ENCODE data around the gene ASB18. TPM values are rescaled to one million over a fixed set of nuclear protein-coding genes. Genes with fewer than 3 reads are reported as not detected.

The ASB18 gene
- total and polyA plus RNA-seq, 2 of the 4 experiments (the other 2 are of a cell fraction), result not detected

DNA sequence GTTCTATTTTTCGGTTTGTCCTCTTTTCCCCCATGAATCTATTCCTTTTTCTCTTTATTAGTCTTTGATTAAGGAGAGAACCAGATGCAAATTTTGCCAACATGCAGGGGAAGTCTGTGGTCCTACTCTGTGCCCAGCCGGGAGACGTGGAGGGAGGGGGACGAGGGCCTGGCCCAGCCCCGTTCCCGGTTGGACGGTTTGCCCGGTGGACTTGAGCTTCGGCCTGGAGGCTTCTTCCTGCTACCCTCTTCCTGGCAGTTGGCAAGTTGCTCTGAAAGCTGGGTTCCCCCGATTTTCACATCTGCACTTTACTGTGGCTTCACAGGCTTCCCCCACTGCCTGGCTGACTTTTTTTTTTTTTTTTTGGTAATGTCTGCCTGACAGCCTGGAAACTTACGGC is 56.7 kb downstream of the ASB18 start:
- ATAC-seq (ENCODE audit: low read depth) (no peak), DNase-seq (no peak)
- no peak overlapping the region for H3K4me3 ChIP-seq (ENCODE audit: insufficient read depth, low read depth, low read length)
- peaks cover 2% of the 10 kb centered on the region; the same call in 1 of the 2 replicates for H3K9me3 ChIP-seq (ENCODE audit: control insufficient read depth, insufficient read depth, low read length)
- H4K5ac ChIP-seq (ENCODE audit: low read depth, low read length), result no peak overlapping the region
- no peak overlapping the region for H3K14ac ChIP-seq (replicated peaks; ENCODE audit: low read depth, low read length)
- no peak overlapping the region for H3K4me2 ChIP-seq (ENCODE audit: low read depth, low read length)
- dilution Hi-C loops (cut with HindIII; ENCODE audit: low sequenced_read_pairs, unreplicated experiment), result no loop called here
- no peak overlapping the region for H2BK5ac ChIP-seq (ENCODE audit: low read depth, low read length, poor library complexity, severe bottlenecking)
- H3K4ac ChIP-seq (ENCODE audit: low read depth, low read length), result no peak overlapping the region
- no peak overlapping the region for H3K23ac ChIP-seq (ENCODE audit: low read depth, low read length)
- ChIA-PET CTCF (no interaction called here), POLR2A (ENCODE audit: unreplicated experiment) (no interaction called here)
- no peak overlapping the region for H2BK120ac ChIP-seq (ENCODE audit: low read depth, low read length)
- H3K36me3 ChIP-seq (ENCODE audit: control insufficient read depth, insufficient read depth, low read length), result no peaks in the 10 kb centered on the region
- H3K18ac ChIP-seq (ENCODE audit: low read depth, low read length), result no peak overlapping the region
- H3K4me1 ChIP-seq (ENCODE audit: control insufficient read depth, insufficient read depth, low read length), result no peaks in the 10 kb centered on the region
- H4K91ac ChIP-seq (ENCODE audit: insufficient read depth, low read depth, low read length), result no peak overlapping the region
- no peaks in the 10 kb centered on the region for H4K20me1 ChIP-seq (ENCODE audit: insufficient read depth, low read length)
- H2AK5ac ChIP-seq (ENCODE audit: low read depth, low read length), result no peak overlapping the region
- 88% methylated on average over 8 of the region's 11 CpGs; no CpG with 5 or more reads in 1 of the 2 experiments for WGBS, 2 experiments (ENCODE audit: extremely low coverage in 2 of 2, insufficient read length in 1 of 2)
- no TSS peak for BruUV-seq (replicated peaks)
- no peak overlapping the region for H2BK20ac ChIP-seq (ENCODE audit: low read depth, low read length)
- no peak overlapping the region for H4K8ac ChIP-seq (ENCODE audit: low read depth in 2 of 2, low read length in 2 of 2)
- H3K9me1 ChIP-seq (ENCODE audit: insufficient read depth, low read length), result no peaks in the 10 kb centered on the region
- intact Hi-C loops (cut with micrococcal nuclease), result no loop called here
- no peak overlapping the region for H3K9ac ChIP-seq (ENCODE audit: low read depth, low read length)
- no peak overlapping the region for H2AK9ac ChIP-seq (replicated peaks; ENCODE audit: low read depth, low read length, poor library complexity)
- no peak overlapping the region for H3K27ac ChIP-seq (ENCODE audit: insufficient read depth, low read length)
- in situ Hi-C loops (cut with MboI; ENCODE audit: low sequenced_read_pairs), result no loop called here
- H3K56ac ChIP-seq (ENCODE audit: extremely low read depth, insufficient read depth, low read length), result no peak overlapping the region
- no peak overlapping the region for H2AFZ ChIP-seq (replicated peaks; ENCODE audit: low read length, poor library complexity)
- H2BK15ac ChIP-seq (ENCODE audit: low read depth, low read length), result no peak overlapping the region
- no peaks in the 10 kb centered on the region for H3K79me1 ChIP-seq (ENCODE audit: low read depth in 1 of 2, low read length in 2 of 2)
- H3K27me3 ChIP-seq (ENCODE audit: control insufficient read depth, insufficient read depth, low read length), result peaks cover 13% of the 10 kb centered on the region
- TF ChIP-seq, protein P1, sequence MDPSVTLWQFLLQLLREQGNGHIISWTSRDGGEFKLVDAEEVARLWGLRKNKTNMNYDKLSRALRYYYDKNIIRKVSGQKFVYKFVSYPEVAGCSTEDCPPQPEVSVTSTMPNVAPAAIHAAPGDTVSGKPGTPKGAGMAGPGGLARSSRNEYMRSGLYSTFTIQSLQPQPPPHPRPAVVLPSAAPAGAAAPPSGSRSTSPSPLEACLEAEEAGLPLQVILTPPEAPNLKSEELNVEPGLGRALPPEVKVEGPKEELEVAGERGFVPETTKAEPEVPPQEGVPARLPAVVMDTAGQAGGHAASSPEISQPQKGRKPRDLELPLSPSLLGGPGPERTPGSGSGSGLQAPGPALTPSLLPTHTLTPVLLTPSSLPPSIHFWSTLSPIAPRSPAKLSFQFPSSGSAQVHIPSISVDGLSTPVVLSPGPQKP (IDR thresholded peaks at IDR 0.05; ENCODE audit: borderline replicate concordance, low read depth, low read length), result no peak
- TF ChIP-seq CEBPB (IDR thresholded peaks at IDR 0.05; ENCODE audit: low read depth, low read length) (no peak), RFX5 (IDR thresholded peaks at IDR 0.05; ENCODE audit: low read depth, low read length) (no peak), RCOR1 (IDR thresholded peaks at IDR 0.05; ENCODE audit: insufficient replicate concordance, low read length) (no peak)
- TF ChIP-seq, protein P2, sequence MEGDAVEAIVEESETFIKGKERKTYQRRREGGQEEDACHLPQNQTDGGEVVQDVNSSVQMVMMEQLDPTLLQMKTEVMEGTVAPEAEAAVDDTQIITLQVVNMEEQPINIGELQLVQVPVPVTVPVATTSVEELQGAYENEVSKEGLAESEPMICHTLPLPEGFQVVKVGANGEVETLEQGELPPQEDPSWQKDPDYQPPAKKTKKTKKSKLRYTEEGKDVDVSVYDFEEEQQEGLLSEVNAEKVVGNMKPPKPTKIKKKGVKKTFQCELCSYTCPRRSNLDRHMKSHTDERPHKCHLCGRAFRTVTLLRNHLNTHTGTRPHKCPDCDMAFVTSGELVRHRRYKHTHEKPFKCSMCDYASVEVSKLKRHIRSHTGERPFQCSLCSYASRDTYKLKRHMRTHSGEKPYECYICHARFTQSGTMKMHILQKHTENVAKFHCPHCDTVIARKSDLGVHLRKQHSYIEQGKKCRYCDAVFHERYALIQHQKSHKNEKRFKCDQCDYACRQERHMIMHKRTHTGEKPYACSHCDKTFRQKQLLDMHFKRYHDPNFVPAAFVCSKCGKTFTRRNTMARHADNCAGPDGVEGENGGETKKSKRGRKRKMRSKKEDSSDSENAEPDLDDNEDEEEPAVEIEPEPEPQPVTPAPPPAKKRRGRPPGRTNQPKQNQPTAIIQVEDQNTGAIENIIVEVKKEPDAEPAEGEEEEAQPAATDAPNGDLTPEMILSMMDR (conservative IDR thresholded peaks at IDR 0.05; ENCODE audit: low read depth, low read length), result no peak
